ENCODE data around the gene TMC3.

The TMC3 gene

DNA sequence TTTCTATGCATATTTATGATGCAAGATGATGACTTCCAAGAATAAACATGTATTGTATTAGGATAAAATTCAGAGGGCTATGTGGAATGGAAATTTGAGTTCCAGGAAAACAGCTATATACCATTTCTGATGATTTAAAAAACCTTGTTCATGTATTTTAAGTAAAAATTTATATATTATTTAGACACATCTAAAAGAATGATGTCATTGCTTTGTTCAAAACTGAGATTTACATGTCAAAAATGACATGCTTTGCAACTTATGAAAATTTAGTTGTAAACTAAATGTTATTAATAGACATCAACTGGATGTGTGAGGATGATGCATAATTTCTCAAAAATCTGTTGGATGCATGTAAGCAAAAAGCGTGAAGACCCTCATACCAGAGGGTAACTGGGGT lies 52.3 kb downstream of the TMC3 start:
- DNase-seq: no peak

GRCh38 chr15:81317642-81318017 lies 56.4 kb downstream of the TMC3 start:
- no peak for DNase-seq

DNA sequence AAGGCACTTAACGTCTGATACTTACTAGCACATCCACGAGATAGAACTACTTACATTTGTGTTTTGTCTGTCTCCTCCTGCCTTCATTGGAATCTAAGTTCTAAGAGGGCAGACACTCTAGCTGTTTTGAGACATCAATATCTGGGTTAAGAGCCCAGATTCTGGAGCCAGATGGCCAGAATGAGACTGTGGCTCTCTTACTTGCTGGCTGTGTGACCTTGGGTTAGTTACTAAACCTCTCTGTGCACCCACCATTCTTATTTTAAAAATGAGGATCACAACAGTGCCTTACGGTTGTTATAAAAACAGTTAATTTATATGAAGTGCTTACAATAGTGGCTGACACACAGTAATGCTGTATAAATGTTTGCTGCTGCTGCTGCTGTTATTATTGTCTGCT lies 57.7 kb downstream of the TMC3 start:
- DNase-seq: no peak

- no peak for DNase-seq
Measured at GRCh38 chr15:81315452-81316175, 58.4 kb downstream of the TMC3 start.

GRCh38 chr15:81314378-81314777 lies 59.6 kb downstream of the TMC3 start:
- no peak for DNase-seq

DNA sequence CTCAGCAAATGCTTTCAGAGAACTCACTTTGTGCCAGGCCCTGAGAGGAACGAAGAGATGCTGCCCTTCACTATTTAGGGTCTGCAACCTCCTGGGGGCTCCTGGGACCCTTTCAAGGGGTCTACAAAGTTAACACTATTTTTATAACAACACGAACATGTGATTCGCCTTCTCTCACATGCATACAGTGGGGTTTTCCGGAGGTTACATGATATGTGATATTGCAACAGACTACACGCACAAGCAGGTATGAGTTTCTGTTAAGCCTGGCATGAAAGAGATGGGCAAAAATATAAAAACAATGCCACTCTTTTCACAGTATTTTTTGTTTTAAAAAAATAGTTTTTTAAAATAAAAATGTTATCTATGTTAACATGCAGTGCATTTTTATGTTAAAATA lies 60.3 kb downstream of the TMC3 start:
- no peak for DNase-seq

DNA sequence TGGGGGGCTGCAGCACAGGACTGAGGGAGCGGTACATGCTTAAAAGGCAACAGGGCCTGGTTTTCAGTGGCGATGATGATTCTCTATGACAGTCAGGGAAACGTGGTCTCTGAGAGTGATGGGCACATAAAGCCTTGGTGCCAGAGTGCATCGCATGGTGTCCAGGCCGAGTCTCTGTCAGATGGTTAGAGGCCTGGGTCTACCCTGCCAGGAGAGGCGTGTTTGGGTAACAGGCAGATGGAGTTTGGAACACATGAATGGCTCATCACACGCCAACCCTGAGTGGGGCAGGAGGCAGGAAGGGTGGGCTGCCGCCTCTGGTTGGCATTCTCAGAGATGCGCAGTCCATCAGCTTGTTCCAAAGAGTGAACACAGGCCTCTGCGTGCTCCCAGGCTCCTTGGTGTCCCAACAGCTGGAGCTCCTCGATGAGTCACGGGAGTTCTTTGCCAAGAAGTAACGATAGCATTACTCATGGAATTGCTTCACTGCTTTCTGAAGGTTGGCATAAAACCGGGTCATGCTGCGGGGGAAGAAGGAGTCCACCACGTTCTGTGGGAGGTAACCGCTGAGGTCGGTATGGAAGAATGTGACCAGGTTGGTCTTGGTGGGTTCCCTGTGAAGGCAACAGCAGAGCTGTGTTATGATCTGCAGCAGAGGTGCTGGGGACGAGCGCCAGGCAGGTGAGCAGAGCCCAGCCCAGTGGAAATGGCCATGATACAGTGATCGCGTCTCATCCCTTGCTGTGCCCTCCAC lies 61.0 kb downstream of the TMC3 start:
- DNase-seq: peak; percentile 97

DNA sequence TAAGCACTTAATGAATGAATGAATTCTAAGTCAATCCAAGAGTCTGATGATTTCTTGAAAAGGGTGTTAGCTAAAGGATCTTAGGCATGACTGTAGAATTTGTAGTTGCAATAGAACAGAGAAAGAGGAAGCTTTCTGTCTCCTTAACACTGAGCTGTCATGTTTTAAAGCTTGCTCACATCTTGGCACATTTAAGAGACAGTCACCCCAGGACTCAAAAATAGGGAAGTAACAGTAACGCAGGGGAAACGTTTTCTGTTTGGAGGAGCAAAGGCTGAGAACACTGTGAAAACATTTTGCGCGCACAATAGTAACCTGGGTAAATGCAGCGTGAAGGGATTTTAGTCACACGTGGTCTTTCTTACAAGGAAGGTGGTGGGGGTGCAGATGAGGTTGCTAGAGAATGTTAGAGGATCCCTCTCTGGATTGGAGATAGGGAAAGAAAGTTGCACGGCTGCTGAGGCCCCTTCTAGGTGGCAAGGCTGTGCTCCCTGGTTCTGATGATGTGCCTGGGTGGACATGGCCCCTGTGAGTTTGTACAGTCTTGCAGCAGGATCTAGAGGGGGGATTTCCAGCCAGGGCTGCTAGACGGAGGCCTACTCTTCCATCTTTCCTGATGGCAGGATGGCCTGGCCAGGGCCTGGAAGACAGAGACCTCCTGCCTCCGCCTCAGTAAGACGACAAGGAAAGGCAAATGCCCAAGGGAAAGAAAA lies 62.1 kb downstream of the TMC3 start:
- no peak for DNase-seq

DNA sequence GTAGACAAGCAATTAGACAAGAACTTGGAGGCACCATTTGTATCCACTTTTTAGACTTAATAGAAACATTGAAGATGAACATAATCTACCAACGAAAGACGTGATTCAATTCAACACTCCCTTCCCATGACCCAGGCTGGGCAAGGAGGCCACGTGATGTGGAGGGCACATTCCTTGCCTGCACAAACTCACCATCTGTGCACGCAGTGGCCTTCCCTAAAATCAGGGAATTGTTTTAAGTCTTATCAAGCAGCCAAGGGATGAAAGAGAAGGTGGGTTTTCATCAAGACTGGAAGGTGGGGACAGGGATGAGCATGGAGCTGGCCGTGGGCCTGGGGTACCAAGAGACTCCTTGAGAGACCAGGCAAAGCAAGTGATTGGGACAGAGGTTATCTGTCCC lies 63.5 kb downstream of the TMC3 start:
- no peak for DNase-seq

GRCh38 chr15:81309647-81310450 lies 64.2 kb downstream of the TMC3 start:
- no peak for DNase-seq

GRCh38 chr15:81308260-81308659 lies 65.8 kb downstream of the TMC3 start:
- DNase-seq: no peak

- DNase-seq: peak; percentile 42
Measured at GRCh38 chr15:81304226-81304625, 69.8 kb downstream of the TMC3 start.

GRCh38 chr15:81303244-81304225 lies 70.5 kb downstream of the TMC3 start:
- DNase-seq: no peak

GRCh38 chr15:81302701-81303109 lies 71.3 kb downstream of the TMC3 start:
- DNase-seq: no peak

- no peak for DNase-seq
Measured at GRCh38 chr15:81301815-81302399, 72.1 kb downstream of the TMC3 start.

DNA sequence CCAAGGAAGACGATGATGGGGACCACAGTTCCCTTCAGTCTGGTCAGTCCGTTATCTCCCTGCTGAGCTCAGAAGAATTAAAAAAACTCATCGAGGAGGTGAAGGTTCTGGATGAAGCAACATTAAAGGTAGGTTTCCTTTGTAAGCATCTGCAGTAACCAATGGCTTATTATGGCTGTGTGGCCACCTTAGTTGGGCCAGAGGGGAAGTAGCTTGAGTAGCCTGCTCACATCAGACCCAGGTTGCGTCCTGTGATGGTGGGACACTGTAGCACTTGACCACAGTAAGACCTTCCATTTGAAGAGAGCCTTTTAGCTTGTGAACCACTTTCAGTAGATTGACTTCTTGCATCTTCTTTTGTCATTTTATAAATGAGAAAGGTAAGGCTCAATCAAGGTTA lies 72.6 kb downstream of the TMC3 start:
- no peak for DNase-seq

- DNase-seq: no peak
Measured at GRCh38 chr15:81299630-81300273, 74.3 kb downstream of the TMC3 start.

DNA sequence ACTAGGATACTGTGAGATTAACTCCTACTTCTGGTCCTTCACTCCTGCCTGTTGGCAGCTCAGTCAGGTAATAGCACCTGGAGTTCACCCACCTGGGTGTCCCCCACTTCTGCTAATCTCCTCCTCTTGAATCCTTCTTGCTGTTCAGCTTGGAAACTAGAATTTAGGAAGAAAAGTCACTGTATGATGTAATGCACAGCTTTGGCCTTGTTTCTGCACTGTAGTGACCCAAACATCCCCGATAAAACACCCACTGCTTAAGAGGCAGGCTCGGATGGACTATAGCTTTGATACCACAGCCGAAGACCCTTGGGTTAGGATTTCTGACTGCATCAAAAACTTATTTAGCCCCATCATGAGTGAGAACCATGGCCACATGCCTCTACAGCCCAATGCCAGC lies 74.9 kb downstream of the TMC3 start:
- no peak for DNase-seq

- no peak for DNase-seq
Measured at GRCh38 chr15:81298611-81299010, 75.4 kb downstream of the TMC3 start.

GRCh38 chr15:81297603-81298575 lies 76.1 kb downstream of the TMC3 start:
- no peak for DNase-seq
